ENCODE measurements around the gene ACP7.
"Not testable (repeated sequence)": the region's sequence is repeated elsewhere in the genome, so short reads cannot be mapped to it uniquely, and the experiment has no call there.

Gene ACP7

DNA sequence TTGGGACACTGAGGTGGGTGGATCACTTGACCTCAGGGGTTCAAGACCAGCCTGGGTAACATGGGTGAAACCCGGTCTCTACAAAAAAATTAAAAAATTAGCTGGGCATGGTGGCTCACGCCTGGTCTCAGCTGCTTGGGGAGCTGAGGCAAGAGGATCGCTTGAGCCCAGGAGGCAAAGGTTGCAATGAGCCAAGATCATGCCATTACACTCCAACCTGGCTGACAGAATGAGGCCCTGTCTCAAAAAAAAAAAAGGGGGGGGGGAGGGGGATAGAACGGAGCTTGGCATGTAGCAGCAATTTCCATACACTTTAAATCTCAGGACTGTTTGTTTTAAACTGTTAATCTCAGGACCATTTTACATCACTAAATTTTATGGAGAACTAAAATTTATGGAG is 2.2 kb downstream of the ACP7 start:
- H3K27me3 Mint-ChIP-seq, result peaks cover 38% of the 10 kb centered on the region
- no peak overlapping the region for H3K27ac Mint-ChIP-seq
- peaks cover 11% of the 10 kb centered on the region for H3K4me1 Mint-ChIP-seq (ENCODE audit: low read depth)
- H3K4me3 Mint-ChIP-seq, result no peak overlapping the region
- H3K9me3 Mint-ChIP-seq, result no peaks in the 10 kb centered on the region
- no peaks in the 10 kb centered on the region for H3K36me3 Mint-ChIP-seq (ENCODE audit: low read depth)
- DNase-seq, result no peak

DNA sequence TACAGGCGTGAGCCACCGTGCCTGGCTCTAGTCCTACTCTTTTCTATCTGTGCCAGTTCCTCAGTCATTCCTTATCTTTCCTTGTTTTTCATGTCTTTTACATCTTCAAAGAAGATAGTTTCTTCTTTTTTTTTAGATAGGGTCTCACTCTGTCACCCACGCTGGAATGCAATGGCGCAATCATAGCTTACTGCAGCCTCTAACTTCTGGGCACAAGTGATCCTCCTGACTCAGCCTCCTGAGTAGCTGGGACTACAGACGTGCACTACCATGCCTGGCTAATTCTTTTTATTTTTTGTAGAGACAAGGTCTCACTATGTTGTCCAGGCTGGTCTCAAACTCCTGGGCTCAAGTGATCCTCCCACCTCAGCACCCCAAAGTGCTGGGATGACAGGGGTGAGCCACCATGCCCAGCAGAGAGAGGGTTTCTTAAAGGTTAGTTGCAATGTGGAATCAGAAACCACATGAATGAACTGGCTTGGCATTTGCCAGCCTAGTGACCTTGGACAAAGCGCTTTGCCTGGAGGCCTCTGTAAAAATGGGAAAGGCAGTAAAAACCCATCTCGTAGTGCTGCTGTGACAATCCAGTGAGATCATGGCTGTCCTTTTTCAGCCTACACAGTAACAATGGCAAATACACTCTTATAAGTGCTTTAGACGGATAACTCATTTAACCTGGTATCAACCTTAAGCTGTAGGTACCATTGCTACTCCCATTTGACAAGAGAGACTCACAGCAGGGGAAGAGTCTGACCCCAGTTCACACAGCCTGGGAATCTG is 3.9 kb downstream of the ACP7 start:
- H3K36me3 Mint-ChIP-seq (ENCODE audit: low read depth), result no peaks in the 10 kb centered on the region
- peaks cover 26% of the 10 kb centered on the region for H3K27me3 Mint-ChIP-seq
- no peaks in the 10 kb centered on the region for H3K9me3 Mint-ChIP-seq
- no peak for DNase-seq
- H3K4me3 Mint-ChIP-seq, result no peak overlapping the region
- H3K4me1 Mint-ChIP-seq (ENCODE audit: low read depth), result peaks cover 9% of the 10 kb centered on the region
- H3K27ac Mint-ChIP-seq, result no peak overlapping the region

- not testable (repeated sequence) for H3K4me3 Mint-ChIP-seq; DNase-seq; H3K36me3 Mint-ChIP-seq (ENCODE audit: low read depth); H3K4me1 Mint-ChIP-seq (ENCODE audit: low read depth); H3K27ac Mint-ChIP-seq; H3K9me3 Mint-ChIP-seq
- peaks cover 16% of the 10 kb centered on the region for H3K27me3 Mint-ChIP-seq
Observed at GRCh38 chr19:39090016-39090415, 5.8 kb downstream of the ACP7 start.

GRCh38 chr19:39090881-39091280 is 6.7 kb downstream of the ACP7 start:
- Mint-ChIP-seq H3K27ac (no peak overlapping the region), H3K36me3 (ENCODE audit: low read depth) (no peaks in the 10 kb centered on the region), H3K9me3 (no peaks in the 10 kb centered on the region), H3K4me3 (no peak overlapping the region), H3K27me3 (peaks cover 9% of the 10 kb centered on the region), H3K4me1 (ENCODE audit: low read depth) (peaks cover 4% of the 10 kb centered on the region)
- no peak for DNase-seq

- H3K9me3 Mint-ChIP-seq; H3K4me3 Mint-ChIP-seq; H3K27ac Mint-ChIP-seq; DNase-seq; H3K4me1 Mint-ChIP-seq (ENCODE audit: low read depth); H3K36me3 Mint-ChIP-seq (ENCODE audit: low read depth): not testable (repeated sequence)
- peaks cover 41% of the 10 kb centered on the region for H3K27me3 Mint-ChIP-seq
Observed at GRCh38 chr19:39095799-39096540, 11.8 kb downstream of the ACP7 start.

DNA sequence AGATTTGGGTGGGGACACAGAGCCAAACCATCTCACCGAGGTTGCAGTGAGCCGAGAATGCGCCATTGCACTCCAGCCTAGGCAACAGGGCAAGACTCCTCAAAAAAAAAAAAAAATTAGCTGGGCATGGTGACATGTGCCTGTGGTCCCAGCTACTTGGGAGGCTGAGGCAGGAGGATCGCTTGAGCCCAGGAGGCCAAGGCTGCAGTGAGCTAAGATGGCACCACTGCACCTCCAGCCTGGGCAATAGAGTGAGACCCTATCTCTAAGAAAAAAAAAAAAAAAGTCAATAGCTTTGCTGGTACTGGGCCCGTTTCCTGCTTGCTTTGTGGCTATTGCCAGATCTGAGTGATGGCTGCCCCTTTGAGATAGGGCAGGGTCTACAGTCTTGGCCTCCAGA is 13.1 kb downstream of the ACP7 start:
- Mint-ChIP-seq H3K27me3 (peaks cover 41% of the 10 kb centered on the region), H3K36me3 (ENCODE audit: low read depth) (no peaks in the 10 kb centered on the region), H3K4me3 (no peak overlapping the region), H3K9me3 (no peaks in the 10 kb centered on the region), H3K4me1 (ENCODE audit: low read depth) (peaks cover 7% of the 10 kb centered on the region), H3K27ac (no peak overlapping the region)
- DNase-seq, result no peak

DNA sequence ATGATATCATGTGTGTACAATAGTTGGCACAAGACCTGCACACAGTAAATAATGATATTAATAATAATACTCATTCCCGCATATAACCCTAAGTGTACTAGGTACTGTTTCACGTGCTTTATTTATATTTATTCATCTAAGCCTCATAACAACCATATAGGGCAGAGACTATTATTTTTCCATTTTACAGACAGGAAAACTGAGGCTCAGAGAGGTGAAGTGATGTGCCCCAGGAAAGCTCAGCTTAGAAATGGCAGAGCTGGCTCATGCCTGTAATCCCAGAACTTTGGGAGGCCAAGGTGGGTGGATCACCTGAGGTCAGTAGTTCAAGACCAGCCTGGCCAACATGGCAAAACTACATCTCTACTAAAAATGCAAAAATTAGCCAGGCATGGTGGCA is 13.6 kb downstream of the ACP7 start:
- peaks cover 41% of the 10 kb centered on the region for H3K27me3 Mint-ChIP-seq
- peaks cover 7% of the 10 kb centered on the region for H3K4me1 Mint-ChIP-seq (ENCODE audit: low read depth)
- no peaks in the 10 kb centered on the region for H3K9me3 Mint-ChIP-seq
- no peak overlapping the region for H3K4me3 Mint-ChIP-seq
- H3K36me3 Mint-ChIP-seq (ENCODE audit: low read depth), result no peaks in the 10 kb centered on the region
- no peak for DNase-seq
- H3K27ac Mint-ChIP-seq, result no peak overlapping the region

- Mint-ChIP-seq H3K36me3 (ENCODE audit: low read depth) (no peaks in the 10 kb centered on the region), H3K4me3 (no peak overlapping the region), H3K9me3 (no peaks in the 10 kb centered on the region), H3K27me3 (peaks cover 41% of the 10 kb centered on the region), H3K4me1 (ENCODE audit: low read depth) (peaks cover 6% of the 10 kb centered on the region), H3K27ac (no peak overlapping the region)
- DNase-seq, result no peak
Observed at GRCh38 chr19:39098365-39099269, 14.4 kb downstream of the ACP7 start.

DNA sequence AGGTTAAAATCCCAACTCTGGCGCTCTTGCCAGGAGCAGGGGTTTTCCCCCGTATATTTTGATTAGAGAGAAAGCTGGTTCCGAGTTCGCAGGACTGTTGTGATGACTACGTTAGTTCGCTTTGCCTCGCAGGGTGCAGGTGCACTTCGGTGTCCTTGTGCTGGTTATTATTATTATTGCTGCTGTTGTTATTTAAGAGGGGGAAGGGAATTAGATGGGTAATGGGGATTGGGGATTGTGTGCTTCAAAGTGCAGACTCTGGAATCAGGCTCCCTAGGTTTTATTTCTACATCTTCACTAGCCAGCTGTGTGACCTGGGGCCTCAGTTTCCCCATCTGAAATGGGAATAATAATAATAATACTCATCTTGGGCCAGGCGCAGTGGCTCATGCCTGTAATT is 15.2 kb downstream of the ACP7 start:
- H3K27me3 Mint-ChIP-seq, result peaks cover 41% of the 10 kb centered on the region
- H3K4me1 Mint-ChIP-seq (ENCODE audit: low read depth), result peaks cover 3% of the 10 kb centered on the region
- no peak overlapping the region for H3K27ac Mint-ChIP-seq
- H3K9me3 Mint-ChIP-seq, result no peaks in the 10 kb centered on the region
- no peak overlapping the region for H3K4me3 Mint-ChIP-seq
- no peak for DNase-seq
- H3K36me3 Mint-ChIP-seq (ENCODE audit: low read depth), result no peaks in the 10 kb centered on the region

DNA sequence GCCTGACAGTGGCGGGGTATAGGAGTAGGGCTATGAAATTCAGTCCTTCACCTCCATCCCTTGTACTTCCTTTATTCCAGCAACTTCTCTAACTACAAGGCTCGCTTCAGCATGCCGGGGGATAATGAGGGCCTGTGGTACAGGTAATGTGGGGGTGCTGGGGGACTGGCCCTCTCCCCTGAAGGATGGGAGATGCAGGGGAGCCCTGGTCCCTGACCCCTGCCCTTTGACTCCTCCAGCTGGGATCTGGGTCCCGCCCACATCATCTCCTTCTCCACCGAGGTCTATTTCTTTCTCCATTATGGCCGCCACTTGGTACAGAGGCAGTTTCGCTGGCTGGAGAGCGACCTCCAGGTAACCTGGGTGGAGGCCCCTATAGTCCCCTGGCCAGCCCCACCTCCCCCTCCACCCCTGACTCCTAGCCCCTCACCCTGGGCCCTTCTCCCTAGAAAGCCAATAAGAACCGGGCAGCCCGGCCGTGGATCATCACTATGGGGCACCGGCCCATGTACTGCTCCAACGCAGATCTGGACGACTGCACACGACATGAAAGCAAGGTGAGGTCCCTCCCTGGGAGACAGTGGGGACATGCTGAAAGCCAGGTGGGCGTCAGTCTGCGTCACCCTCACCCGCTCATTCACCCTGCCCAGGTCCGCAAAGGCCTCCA is 16.5 kb downstream of the ACP7 start:
- peaks cover 35% of the 10 kb centered on the region for H3K27me3 Mint-ChIP-seq

GRCh38 chr19:39103151-39103550 is 19.0 kb downstream of the ACP7 start:
- Mint-ChIP-seq H3K9me3 (no peaks in the 10 kb centered on the region), H3K27ac (no peak overlapping the region), H3K4me1 (ENCODE audit: low read depth) (peaks cover 3% of the 10 kb centered on the region), H3K27me3 (peaks cover 17% of the 10 kb centered on the region), H3K4me3 (no peak overlapping the region), H3K36me3 (ENCODE audit: low read depth) (no peaks in the 10 kb centered on the region)
- no peak for DNase-seq

More for the DNA sequence above, 16.5 kb downstream of the ACP7 start:
- H3K4me1 Mint-ChIP-seq (ENCODE audit: low read depth), result peaks cover 3% of the 10 kb centered on the region
- no peaks in the 10 kb centered on the region for H3K36me3 Mint-ChIP-seq (ENCODE audit: low read depth)
- no peak for DNase-seq
- H3K4me3 Mint-ChIP-seq, result no peak overlapping the region
- no peak overlapping the region for H3K27ac Mint-ChIP-seq
- no peaks in the 10 kb centered on the region for H3K9me3 Mint-ChIP-seq

DNA sequence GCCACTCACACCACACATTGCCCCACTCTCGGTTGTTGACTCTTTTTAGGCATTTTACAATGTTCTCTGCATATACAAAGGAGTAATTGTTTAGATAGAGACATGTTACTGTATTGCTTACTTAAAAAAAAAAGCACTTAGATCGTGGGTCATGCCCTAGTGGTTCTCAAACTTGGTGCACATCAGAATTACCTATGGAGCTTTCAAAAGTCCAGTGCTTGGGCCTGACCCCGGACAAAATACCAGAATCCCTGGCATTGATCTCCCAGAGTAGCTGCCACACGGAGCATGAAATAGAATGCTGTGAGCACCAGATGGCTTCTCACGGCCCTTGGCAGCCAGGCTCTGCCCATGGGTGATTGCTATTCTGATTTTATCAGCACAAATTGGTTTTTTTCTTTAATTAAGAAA is 20.0 kb downstream of the ACP7 start:
- Mint-ChIP-seq H3K36me3 (ENCODE audit: low read depth) (no peaks in the 10 kb centered on the region), H3K27me3 (peaks cover 9% of the 10 kb centered on the region), H3K27ac (no peak overlapping the region)

DNA sequence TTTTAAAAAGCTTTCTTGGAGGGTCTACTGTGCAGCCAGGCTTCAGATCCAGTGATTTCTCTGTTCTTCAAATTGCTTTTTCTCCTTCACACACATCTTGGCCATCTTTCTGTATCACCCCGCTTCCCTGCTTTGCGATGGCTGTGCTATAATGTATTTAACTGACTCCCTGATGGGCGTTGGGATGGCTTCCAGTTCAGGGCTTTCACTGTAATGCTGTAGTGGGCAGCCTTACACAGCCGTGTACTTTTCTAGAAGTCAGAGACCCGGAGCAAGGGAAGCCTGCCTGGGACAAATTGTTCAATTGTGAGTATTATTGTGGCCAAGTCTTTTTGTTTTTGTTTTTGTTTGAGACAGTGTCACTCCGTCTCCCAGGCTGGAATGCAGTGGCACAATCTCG is 22.0 kb downstream of the ACP7 start:
- H3K9me3 Mint-ChIP-seq, result no peaks in the 10 kb centered on the region
- no peak for DNase-seq
- H3K36me3 Mint-ChIP-seq (ENCODE audit: low read depth), result no peaks in the 10 kb centered on the region
- no peak overlapping the region for H3K27ac Mint-ChIP-seq
- no peaks in the 10 kb centered on the region for H3K27me3 Mint-ChIP-seq
- H3K4me3 Mint-ChIP-seq, result no peak overlapping the region
- H3K4me1 Mint-ChIP-seq (ENCODE audit: low read depth), result no peaks in the 10 kb centered on the region

More for the DNA sequence above, 20.0 kb downstream of the ACP7 start:
- H3K9me3 Mint-ChIP-seq, result no peaks in the 10 kb centered on the region
- H3K4me1 Mint-ChIP-seq (ENCODE audit: low read depth), result no peaks in the 10 kb centered on the region
- H3K4me3 Mint-ChIP-seq, result no peak overlapping the region
- no peak for DNase-seq

DNA sequence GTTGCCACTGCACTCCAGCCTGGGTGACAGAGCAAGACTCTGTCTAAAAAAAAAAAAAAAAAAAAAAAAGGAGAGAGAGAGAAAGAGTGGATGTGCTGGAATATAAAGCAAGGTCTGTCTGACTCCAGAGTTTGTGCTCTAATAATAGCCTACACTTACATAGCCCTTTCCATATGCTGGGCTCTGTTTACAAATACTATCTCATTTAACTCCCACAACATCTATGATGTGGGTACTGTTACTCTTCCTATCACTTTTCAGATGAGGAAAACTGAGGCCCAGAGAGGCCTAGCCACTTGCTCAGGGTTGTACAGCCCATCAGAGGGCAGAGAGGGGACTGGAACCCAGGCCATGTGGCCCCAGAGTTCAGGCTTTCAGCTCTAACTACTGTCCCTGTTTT is 25.5 kb downstream of the ACP7 start:
- Mint-ChIP-seq H3K27me3 (no peaks in the 10 kb centered on the region), H3K4me1 (ENCODE audit: low read depth) (no peaks in the 10 kb centered on the region), H3K36me3 (ENCODE audit: low read depth) (no peaks in the 10 kb centered on the region), H3K9me3 (no peaks in the 10 kb centered on the region), H3K4me3 (no peak overlapping the region), H3K27ac (no peak overlapping the region)
- no peak for DNase-seq

Data from activated T-cell treated with anti-CD3 and anti-CD28 coated beads, Interleukin-2, amount 50 U/mL, for 24 hours (primary cell).